Tibial nerve (tissue), 4 donors: ENCODE measurements around the gene ERCC3. TPM values are rescaled to one million over a fixed set of nuclear protein-coding genes. Genes with fewer than 3 reads are reported as not detected.
"Not testable (repeated sequence)": the region's sequence is repeated elsewhere in the genome, so short reads cannot be mapped to it uniquely, and the experiment has no call there.

Experiments
- DNase-seq, 2 donors: peaks; one replicate each; pipeline ENCODE4 v3.0.0-alpha.2; 2019; ENCODE audit warnings: low spot score in 2 of 2
- H3K27ac ChIP-seq, 4 donors: fragments of 200-600 bp; sonication (generic) in 3 of 4; one replicate each; pipeline ENCODE4 v1.5.1; 2017 to 2019; ENCODE audit warnings: mild to moderate bottlenecking in 1 of 4
- H3K27me3 ChIP-seq, 2 donors: fragments of 200-600 bp; sonication (generic) in 1 of 2; one replicate each; pipeline versions ENCODE4 v1.5.1 to v1.6.0; 2017 to 2019
- H3K36me3 ChIP-seq, 3 donors: fragments of 200-600 bp; sonication (generic); one replicate each; pipeline ENCODE4 v1.5.1; 2018 to 2019
- H3K4me1 ChIP-seq, 4 donors: fragments of 200-600 bp; sonication (generic) in 3 of 4; one replicate each; pipeline ENCODE4 v1.5.1; 2017 to 2019
- H3K4me3 ChIP-seq, 4 donors: fragments of 200-600 bp; sonication (generic) in 3 of 4; one replicate each; pipeline ENCODE4 v1.5.1; 2017 to 2019; ENCODE audit warnings: mild to moderate bottlenecking in 1 of 4, moderate library complexity in 1 of 4
- H3K9me3 ChIP-seq, 4 donors: fragments of 200-600 bp; sonication (generic) in 3 of 4; one replicate each; pipeline ENCODE4 v1.5.1; 2017 to 2019
- CTCF ChIP-seq, 5 experiments: fragments of 200-600 bp in 3 of 5; fragments of 450-650 bp in 2 of 5; sonication (generic) in 3 of 5; IDR thresholded peaks; one replicate each; pipeline ENCODE4 v1.5.1; 2016 to 2019; ENCODE audit warnings: antibody characterized with exemption in 5 of 5, mild to moderate bottlenecking in 3 of 5, moderate library complexity in 2 of 5
- EP300 ChIP-seq, 2 donors: sonication (generic); formaldehyde crosslinking; IDR thresholded peaks; one replicate each; pipeline ENCODE4 v1.6.1; 2017; ENCODE audit warnings: antibody characterized with exemption in 2 of 2, mild to moderate bottlenecking in 1 of 2
- POLR2A ChIP-seq, 2 donors: fragments of 450-650 bp; IDR thresholded peaks; one replicate each; pipeline ENCODE4 v1.6.1; 2017; ENCODE audit warnings: antibody characterized with exemption in 2 of 2, mild to moderate bottlenecking in 2 of 2, moderate library complexity in 2 of 2
- WGBS, 2 donors: methylation state at CpG; one replicate each; pipeline ENCODE4 v1.1.5; 2018; 5-methylcytosine and 5-hydroxymethylcytosine counted together
- total RNA-seq, 4 donors: library from RNA; depleted of rRNA; stranded (reverse); fragments of >200 nt; gene quantifications; one replicate each; pipeline ENCODE4 v1.1.0, GENCODE V29; 2016

ERCC3 gene
- total RNA-seq, 4 donors from 2014 or later: 52.2 to 70.0 (median 68.1) TPM

- Histone ChIP-seq H3K9me3 (peaks cover 0 to 11% (median 0%) of the 10 kb centered on the region in 4 donors), H3K4me1 (peaks cover 0 to 15% (median 2%) of the 10 kb centered on the region in 4 donors), H3K27ac (no peak overlapping the region), H3K27me3 (peaks cover 0 to 4% of the 10 kb centered on the region in 2 donors), H3K36me3 (no peaks in the 10 kb centered on the region), H3K4me3 (no peak overlapping the region)
- no peak for DNase-seq
- TF ChIP-seq POLR2A (IDR thresholded peaks at IDR 0.05) (no peak), CTCF (IDR thresholded peaks at IDR 0.05) (no peak), EP300 (IDR thresholded peaks at IDR 0.05) (no peak)
- 35 to 53% methylated on average over 10 of the region's 10 CpGs for WGBS, 2 donors
These were observed 67.3 kb downstream of the ERCC3 start for GRCh38 chr2:127226520-127227263.

- H3K4me3 ChIP-seq: no peak overlapping the region
- WGBS, 2 donors: 67 to 76% methylated on average over 9 of the region's 9 CpGs
- DNase-seq: no peak
- H3K4me1 ChIP-seq: peaks cover 0 to 12% (median 2%) of the 10 kb centered on the region in 4 donors
- H3K27me3 ChIP-seq: peaks cover 0 to 9% of the 10 kb centered on the region in 2 donors
- no peaks in the 10 kb centered on the region for H3K36me3 ChIP-seq
- H3K9me3 ChIP-seq: peaks cover 0 to 11% (median 0%) of the 10 kb centered on the region in 4 donors
- TF ChIP-seq EP300 (IDR thresholded peaks at IDR 0.05): no peak
- no peak for TF ChIP-seq CTCF (IDR thresholded peaks at IDR 0.05)
- no peak for TF ChIP-seq POLR2A (IDR thresholded peaks at IDR 0.05)
- no peak overlapping the region for H3K27ac ChIP-seq
These were observed 67.8 kb downstream of the ERCC3 start for GRCh38 chr2:127226132-127226519.

GRCh38 chr2:127225186-127225960 is 68.6 kb downstream of the ERCC3 start:
- peaks cover 0 to 12% of the 10 kb centered on the region in 2 donors for H3K27me3 ChIP-seq
- WGBS, 2 donors: 65 to 67% methylated on average over 12 of the region's 12 CpGs
- no peak for DNase-seq
- peaks cover 0 to 11% (median 2%) of the 10 kb centered on the region in 4 donors for H3K4me1 ChIP-seq
- H3K36me3 ChIP-seq: no peaks in the 10 kb centered on the region
- no peak overlapping the region for H3K27ac ChIP-seq
- TF ChIP-seq CTCF (IDR thresholded peaks at IDR 0.05) (no peak), EP300 (IDR thresholded peaks at IDR 0.05) (no peak), POLR2A (IDR thresholded peaks at IDR 0.05) (no peak)
- H3K9me3 ChIP-seq: peaks cover 0 to 11% (median 0%) of the 10 kb centered on the region in 4 donors
- H3K4me3 ChIP-seq: no peak overlapping the region

GRCh38 chr2:127224135-127224534 is 69.8 kb downstream of the ERCC3 start:
- not testable (repeated sequence) for H3K36me3 ChIP-seq, H3K4me3 ChIP-seq, H3K27ac ChIP-seq, DNase-seq
- peaks cover 0 to 21% (median 8%) of the 10 kb centered on the region in 4 donors for H3K4me1 ChIP-seq
- peaks cover 0 to 19% of the 10 kb centered on the region in 2 donors for H3K27me3 ChIP-seq
- WGBS, 2 donors: 64 to 68% methylated on average over 5 of the region's 5 CpGs
- peaks cover 0 to 11% (median 0%) of the 10 kb centered on the region in 4 donors for H3K9me3 ChIP-seq

GRCh38 chr2:127220768-127221527 is 73.0 kb downstream of the ERCC3 start:
- TF ChIP-seq POLR2A (IDR thresholded peaks at IDR 0.05) (no peak), EP300 (IDR thresholded peaks at IDR 0.05) (no peak), CTCF (IDR thresholded peaks at IDR 0.05) (no peak)
- H3K27me3 ChIP-seq: peaks cover 0 to 28% of the 10 kb centered on the region in 2 donors
- H3K36me3 ChIP-seq: no peaks in the 10 kb centered on the region
- no peak for DNase-seq
- WGBS, 2 donors: 34 to 38% methylated on average over 31 of the region's 31 CpGs
- H3K4me1 ChIP-seq: peaks cover 0 to 23% (median 13%) of the 10 kb centered on the region in 4 donors
- no peak overlapping the region for H3K27ac ChIP-seq
- H3K9me3 ChIP-seq: peaks cover 0 to 13% (median 0%) of the 10 kb centered on the region in 4 donors
- peak overlapping the region in 3 of 4 donors; percentile 58 to 68 (median 64) for H3K4me3 ChIP-seq
